Liver (tissue), 3 donors: ENCODE measurements around the gene ABHD6.

Source experiments
- CTCF ChIP-seq: fragments of 150-350 bp; IDR thresholded peaks from 2 replicates; pipeline ENCODE4 v1.5.1; 2017; ENCODE audit warnings: improper control_type of control experiment, low read depth, low read length; ENCODE audit not compliant: missing input control
- EGR1 ChIP-seq, 2 donors: IDR thresholded peaks; 2 replicates each; pipeline ENCODE4 v1.6.1; 2016 to 2018; ENCODE audit warnings: antibody characterized with exemption in 2 of 2, low read depth in 2 of 2
- RAD21 ChIP-seq, 2 donors: IDR thresholded peaks; 2 replicates each; pipeline ENCODE4 v1.6.1; 2016; ENCODE audit warnings: antibody characterized with exemption in 2 of 2, mild to moderate bottlenecking in 2 of 2
- REST ChIP-seq: IDR thresholded peaks from 2 replicates; pipeline ENCODE4 v1.6.1; 2016; ENCODE audit warnings: antibody characterized with exemption, mild to moderate bottlenecking
- TF ChIP-seq, protein P1 (sequence below): IDR thresholded peaks from 2 replicates; pipeline ENCODE4 v1.6.1; 2016; ENCODE audit warnings: antibody characterized with exemption
- donor health status: healthy.
- donor health status: healthy.

- TF ChIP-seq EGR1 (IDR thresholded peaks at IDR 0.05; ENCODE audit: low read depth in 2 of 2) (no peak), CTCF (no peak), REST (no peak), RAD21 (IDR thresholded peaks at IDR 0.05) (no peak)
- TF ChIP-seq, protein P1, sequence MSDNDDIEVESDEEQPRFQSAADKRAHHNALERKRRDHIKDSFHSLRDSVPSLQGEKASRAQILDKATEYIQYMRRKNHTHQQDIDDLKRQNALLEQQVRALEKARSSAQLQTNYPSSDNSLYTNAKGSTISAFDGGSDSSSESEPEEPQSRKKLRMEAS = no peak
These were observed 26.7 kb upstream of the ABHD6 start, which contains the start of gene DNASE1L3 for GRCh38 chr3:58210761-58211460.
